GM19395 (cell line): Measurements from ENCODE around the gene C1orf141.
"Not testable (repeated sequence)": the region's sequence is repeated elsewhere in the genome, so short reads cannot be mapped to it uniquely, and the experiment has no call there.

Experiments
- ATAC-seq: cut with Tn5 transposase; IDR thresholded peaks from one replicate; pipeline ENCODE4 v1.9.1; 2021; ENCODE audit warnings: mild to moderate bottlenecking, moderate library complexity; ENCODE audit not compliant: unreplicated experiment

The C1orf141 gene

DNA sequence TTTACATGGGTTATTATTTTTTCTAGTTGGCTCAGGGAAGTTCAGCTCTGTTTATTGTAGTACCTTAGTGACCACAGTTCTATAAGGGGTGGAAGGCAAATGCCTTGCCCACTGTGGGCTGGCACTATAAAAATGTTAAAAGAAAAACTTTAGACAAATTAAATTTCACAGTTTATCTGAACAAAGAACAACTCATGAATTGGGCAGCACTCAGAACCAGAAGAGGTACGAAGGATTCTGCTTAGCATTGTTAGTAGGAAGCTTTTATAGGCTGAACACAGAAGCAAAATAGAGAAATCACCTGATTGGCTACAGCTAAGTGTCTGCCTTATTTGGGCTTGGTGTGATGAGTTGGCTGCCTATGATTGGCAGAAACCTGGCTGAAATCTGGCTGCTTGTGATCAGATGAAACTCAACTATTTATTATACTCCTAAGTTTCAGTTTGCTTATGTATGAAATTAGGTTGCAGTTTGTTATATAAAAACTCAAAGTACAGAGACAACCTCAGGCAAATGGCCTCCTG is 45.0 kb downstream of the C1orf141 start:
- no peak for ATAC-seq

DNA sequence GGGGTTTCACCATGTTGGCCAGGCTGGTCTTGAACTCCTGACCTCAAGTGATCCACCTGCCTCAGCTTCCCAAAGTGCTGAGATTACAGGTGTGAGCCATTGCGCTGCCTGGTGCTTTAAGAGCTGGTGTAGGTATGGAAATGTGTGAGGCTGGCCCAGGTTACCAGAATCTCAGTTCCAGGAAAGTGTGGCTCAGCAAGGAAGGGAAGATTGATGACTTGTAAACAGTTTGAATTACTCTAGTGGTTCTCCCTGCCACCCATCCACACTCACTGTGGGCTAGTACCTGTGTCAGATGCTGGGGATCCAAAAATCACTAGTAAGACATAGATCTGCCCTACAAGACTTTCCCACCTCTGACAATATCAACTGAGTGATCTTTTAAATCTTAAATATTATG is 46.3 kb downstream of the C1orf141 start:
- no peak for ATAC-seq

DNA sequence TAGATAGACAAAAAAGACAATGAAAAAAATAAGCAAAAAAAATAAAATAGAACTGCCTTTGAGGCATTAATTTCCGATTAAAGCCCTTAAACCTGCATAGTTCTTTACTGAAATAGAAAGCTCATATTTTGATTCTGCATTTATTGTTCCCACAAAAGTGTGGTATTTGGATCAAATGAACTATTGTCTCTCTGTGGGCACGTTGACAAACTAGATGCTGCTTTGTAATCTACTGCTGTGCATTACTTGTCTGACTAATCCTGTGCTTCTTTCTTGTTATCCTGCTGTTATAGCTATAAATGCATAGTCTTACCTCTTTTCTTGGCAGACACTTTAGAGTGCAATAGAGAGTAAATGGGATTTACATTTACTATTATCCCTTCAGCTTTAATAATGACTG is 49.4 kb downstream of the C1orf141 start:
- no peak for ATAC-seq

DNA sequence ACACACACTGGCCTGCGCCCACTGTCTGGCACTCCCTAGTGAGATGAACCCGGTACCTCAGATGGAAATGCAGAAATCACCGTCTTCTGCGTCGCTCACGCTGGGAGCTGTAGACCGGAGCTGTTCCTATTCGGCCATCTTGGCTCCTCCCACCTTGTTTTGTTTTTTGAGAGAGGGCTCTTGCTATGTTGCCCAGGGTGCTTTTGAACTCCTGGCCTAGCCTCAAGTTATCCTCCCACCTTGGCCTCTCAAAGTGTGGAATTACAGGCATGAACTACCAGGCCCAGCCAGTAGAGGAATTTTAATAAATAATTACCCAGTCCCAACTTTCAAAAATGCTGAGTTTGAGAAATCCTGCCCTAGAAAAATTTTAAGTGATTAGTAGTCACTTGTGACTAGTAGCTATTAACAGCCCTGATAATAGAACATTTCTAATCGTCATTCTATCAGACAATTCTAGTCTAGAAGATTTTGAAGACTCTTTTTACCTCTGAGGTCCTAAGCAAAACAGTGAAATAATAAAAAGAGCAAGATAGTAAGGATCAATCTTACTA is 49.9 kb downstream of the C1orf141 start:
- ATAC-seq: no peak

DNA sequence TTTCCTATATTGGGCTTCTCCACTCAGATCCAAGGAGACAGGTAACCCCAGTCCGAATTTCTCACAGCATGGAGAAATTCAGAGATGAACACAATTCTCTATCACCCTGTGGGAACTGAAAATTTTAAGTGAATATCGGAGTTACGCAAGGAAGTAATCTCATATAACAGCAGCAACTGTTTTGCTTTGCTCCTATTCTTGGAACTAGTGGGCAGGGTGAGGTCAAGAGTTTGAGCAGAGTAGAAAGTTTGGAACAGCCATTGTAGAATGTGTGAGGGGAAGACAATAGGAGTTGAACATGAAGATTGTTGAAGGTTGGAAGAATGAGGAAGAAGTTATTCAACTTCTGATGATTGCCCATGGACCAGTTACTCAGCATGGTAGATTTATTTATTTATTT is 56.5 kb downstream of the C1orf141 start:
- ATAC-seq: no peak

DNA sequence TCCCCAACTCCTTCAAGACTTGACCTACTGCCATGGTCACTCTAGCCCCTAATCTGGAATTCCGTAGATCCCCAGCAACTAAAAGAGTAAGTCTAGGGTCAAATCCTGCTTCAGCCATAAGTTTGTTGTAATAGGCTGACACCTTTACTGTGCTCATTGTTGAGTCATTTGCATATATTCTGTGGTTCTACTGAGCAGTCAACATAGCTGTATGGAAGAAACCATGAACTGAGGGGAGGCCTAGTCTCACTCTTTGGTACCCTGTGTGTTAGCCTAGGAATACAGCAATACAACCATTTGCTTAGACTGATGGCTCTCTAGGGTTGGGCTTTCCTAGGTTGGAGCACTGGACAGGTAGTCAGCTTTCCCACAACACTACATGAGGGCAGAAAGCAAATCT is 57.2 kb downstream of the C1orf141 start:
- no peak for ATAC-seq

DNA sequence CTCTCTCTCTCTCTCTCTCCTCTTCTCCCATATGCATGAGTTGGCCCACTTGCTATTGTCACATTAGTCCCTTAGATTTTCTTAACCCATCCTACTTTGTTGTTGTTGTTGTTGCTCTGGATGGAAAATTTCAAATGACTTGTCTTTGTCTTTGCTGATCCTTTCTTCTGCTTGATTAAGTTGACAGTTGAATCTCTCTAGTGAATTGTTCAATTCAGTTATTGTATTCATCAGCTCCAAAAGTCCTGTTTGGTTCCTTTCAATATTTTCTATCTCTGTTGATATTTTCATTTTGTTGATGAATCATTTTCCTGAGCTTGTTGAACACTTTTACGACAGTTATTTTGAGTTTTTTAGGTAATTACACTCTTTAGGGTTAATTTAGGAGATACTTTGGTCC is 62.0 kb downstream of the C1orf141 start:
- ATAC-seq: no peak

DNA sequence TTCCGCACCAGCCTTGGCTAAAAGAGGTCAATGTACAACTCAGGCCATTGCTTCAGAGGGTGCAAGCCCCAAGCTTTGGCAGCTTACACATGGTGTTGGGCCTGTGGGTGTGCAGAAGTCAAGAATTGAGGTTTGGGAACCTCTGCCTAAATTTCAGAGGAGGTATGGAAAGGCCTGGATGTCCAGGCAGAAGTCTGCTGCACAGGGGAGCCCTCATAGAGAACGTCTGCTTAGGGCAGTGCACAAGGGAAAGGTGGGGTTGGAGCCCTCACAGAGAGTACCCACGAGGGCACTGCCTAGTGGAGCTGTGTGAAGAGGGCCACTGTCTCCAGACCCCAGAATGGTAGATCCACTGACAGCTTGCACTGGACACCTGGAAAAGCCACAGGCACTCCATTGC is 67.1 kb downstream of the C1orf141 start:
- ATAC-seq: not testable (repeated sequence)

DNA sequence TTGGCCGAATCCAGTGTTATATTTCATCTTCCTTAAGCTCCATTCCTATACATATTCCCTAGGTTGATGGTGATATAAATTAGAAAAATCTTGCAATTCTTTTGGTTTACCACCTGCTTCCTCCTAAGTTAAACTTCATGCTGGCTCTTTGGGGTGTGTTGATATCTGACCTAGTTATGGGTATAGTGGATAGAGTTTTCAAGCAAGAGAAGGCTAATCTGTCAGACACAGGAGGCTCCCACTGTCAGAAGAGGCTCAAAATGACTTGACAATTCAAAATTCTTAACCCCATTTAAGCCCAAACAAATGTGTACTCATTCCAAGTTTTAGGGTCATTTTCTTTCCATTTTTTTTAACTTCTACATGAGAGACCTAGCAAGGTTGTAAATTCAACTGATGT is 72.4 kb downstream of the C1orf141 start:
- ATAC-seq: no peak

DNA sequence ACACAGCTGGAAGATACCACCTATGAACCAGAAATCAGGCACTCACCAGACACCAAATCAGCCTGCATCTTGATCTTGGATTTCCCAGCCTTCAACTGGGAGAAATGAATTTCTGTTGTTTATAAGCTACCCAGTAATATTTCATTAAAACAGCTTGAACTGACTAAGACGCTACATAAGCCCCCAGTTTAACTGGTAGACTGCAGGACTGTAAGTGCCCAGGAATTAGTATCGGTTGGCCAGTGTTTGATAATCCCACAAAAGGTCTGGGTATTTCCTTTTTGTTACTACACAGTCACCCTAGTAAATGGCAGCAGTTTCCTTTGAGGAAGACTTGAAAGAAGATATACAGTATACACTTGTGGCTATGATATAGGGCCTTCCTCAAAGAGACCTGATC is 73.5 kb downstream of the C1orf141 start:
- no peak for ATAC-seq

DNA sequence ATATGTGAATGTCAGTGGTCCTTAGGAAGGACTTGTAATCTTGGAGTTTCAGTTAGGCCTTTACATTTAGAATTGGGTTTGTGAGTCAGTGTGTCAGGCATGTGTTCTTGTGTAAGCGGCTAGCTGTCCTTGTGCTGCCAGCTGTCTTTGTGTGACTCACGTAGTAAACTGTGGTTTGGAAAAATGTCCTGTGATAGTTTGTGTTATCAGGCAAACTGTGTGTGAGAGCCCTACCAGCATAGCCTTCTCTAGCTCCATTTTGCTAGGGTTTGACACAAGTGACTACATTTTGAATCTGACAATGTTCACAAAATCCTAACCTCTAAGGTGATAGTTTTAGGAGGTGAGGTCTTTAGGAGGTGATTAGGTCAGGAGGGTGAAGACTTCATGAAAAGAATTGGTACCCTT is 74.0 kb downstream of the C1orf141 start:
- ATAC-seq: no peak

DNA sequence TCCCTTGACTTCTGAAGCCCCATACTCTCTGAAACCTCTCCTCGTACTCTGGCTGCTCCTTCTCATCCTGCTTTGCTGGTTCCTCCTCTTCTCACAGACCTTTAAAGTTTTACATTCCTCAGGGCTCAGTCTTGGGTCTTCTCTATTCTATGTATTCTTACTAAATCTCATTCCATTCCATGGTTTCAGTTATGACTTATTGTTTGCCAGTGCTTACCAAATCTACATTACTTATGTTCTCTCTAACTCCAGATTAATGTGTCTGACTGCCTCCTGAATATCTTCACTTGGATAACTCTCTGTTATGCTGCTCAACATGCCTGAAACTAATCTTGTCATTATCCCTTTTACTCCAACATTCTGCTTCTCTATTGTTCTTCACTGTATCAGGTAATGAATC is 75.4 kb downstream of the C1orf141 start:
- ATAC-seq: no peak

DNA sequence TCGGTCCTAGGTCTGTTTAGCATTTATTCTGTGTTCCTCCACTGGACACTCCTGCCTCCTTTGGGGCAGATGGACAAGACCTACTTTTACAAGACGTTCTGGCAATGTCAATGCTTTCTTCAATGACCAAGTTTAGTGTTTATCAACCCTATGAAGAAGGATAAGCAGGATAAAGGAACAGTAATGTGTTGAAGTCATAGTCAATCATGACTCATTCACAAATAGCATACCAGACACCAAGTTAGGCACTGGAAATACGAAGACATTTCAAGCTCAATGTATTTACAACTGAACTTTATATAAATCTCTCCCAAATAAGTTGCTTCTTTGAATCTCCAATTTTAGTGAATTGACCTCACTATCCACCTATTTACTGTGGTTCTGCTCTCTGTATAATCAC is 76.0 kb downstream of the C1orf141 start:
- no peak for ATAC-seq

DNA sequence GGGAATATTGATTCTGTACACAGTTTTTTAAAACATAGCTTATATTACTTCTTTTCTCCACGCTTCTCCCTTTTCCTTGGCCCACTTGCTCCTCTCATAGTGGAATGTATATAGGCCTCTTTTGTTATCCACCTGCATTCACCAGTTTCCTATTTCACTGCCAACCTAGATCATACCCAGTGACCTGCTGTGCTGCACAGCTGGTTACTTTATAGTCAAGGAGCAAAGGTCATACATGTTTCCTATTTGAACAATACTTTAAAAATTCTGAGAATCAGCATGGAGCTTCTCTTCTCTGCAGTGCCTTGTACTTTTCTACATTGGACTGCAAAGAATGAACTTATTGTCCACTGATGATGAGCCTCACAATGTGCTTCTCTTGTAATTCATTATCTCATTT is 76.5 kb downstream of the C1orf141 start:
- ATAC-seq: no peak

DNA sequence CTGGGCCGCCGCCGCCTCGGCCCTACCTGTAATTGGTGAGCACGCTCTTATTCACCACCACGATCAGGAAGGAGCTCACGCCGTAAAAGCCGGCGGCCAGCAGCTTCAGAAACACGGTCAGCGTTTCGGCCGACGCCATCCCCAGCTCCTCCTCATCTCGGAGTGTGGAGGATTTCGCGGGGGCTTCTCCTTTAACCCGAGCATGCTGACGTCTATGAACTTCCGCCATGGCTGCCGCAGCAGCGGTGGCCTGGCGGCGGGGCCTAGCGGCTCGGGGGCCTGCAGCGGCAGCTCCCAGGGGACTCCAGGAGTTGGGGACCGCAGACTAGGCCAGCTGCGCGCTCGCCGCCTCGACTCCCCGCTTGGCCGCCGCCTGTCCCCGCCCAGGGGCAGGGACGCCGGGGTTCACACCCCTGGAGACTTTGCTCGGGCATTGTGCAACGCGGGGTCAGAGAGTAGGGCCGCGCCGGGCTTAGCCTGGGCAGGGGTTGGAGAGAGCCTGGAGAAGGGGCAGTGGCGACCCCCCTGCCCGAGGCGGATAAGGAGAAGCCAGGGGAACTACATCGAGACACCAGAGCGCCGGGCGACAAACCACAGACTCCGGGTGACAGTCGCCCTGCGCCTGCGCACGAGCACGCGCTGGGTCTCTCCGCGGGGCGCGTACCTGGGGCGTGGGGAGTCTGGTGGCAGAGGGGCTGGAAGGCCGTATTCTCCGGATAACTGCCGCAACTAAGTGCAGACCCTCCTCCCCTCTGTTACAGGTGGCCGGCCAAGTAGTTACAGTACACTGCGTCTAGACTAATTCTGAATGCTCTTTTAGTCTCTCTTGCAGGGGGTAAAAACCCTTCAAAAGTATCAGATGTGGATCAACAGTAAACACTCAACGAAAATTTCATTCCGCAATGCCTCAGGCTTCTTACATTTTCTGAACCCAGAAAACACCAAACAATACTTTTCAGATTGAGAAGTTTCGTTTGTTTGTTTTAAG is 80.7 kb downstream of the C1orf141 start, which contains the start of gene SLC35D1:
Gene SLC35D1, minus strand, starts transcription at position 364 of the 988 bp plus-strand sequence. Its CDS starts 135 bp downstream, at position 229.
- ATAC-seq: peak; percentile 80

DNA sequence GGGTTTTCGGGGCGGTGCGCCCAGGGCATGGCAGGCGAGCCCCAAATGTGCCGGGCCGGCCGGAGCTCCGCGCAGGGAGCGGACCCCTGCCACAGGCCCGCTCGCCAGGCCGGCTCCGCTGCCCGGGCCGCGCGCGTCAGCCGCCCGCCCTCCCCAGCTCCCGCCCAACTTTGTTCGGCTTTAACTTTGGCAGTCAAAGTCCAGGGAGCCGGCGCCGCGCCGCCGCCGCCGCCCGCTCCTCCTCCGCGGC is 81.3 kb downstream of the C1orf141 start:
- ATAC-seq: peak; percentile 48

DNA sequence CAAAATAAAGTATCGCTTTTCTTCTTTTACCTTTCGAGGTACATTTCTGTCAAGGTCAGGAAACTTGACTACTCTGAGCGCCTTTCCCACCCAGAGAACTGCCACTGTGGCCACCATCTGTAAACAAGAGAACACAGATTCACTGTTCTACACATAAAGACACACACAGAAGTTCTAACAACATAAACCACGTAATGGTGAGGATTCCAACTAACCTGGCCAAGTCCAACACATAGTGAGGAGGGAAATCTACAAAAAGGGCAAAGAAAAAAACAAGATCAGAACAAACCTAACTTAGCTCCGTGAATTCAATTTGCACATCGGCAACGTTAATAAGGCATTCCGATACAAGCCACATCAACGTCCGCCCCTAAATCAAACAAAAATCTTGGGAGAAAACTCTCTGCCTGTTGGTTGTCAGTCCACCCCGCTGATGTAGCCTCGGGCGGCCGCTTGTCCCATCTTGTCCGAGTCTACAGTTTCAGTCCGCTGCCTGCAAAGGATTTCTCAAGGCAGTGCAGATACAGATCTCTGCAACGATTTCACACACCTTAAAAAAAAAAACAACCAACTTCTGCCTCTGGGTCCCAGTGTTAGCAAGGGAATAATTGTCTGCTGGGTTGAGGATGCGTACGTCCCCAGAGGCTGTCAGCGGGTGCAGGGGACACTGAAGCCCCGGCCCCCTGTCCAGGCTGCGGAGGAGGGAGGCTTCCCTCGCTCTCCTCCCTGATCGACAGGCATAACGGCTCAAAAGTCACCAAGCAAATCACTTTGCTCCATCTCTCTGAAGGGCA is 81.8 kb downstream of the C1orf141 start:
- ATAC-seq: peak; percentile 40

DNA sequence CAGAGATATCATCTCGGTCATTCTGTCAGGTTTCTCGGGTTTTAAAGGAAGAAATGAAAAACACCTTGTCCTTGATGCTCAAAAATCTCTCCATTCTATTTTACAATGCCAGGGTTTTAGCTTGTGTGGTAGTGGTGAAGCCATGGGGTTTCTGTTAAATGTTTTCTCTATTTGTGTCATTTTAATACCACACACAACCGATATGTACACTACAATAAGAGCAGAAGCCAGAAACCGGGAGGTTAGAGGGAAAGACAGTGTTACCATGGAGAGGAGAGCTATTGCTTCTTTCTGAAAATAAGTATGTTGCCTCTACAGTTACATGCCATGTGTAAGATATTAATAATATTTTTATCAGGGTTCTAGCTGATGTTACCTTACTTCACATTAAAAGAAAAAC is 83.6 kb downstream of the C1orf141 start:
- ATAC-seq: no peak

DNA sequence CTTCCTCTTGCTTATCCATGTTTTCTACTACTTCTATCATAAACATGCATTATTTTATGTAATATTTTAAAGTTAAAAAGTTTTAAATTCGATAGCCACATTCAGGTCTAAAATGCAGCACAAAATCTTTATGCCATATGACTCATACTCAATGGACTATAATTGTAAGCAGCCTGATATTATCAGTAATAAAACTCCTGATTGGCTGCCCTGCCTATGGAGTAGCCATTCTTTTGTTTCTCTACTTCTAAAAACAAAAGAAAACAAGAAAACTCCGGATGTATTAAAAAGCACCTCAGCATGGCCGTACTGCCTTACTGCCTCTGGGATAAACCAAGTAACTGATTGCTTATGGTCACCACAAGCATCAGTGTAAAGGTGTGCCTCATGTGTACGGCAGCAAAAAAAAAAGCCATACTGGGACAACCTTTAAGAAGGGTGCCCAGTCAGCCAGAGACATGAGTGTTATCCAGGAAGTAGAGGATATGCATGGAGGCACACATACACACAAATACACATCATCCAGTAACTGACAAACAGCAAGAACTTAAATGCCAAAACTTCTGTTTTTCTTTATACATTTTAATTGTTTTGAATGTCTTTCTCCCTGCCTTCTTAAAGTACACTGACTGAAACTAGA is 90.0 kb downstream of the C1orf141 start:
- ATAC-seq: no peak

DNA sequence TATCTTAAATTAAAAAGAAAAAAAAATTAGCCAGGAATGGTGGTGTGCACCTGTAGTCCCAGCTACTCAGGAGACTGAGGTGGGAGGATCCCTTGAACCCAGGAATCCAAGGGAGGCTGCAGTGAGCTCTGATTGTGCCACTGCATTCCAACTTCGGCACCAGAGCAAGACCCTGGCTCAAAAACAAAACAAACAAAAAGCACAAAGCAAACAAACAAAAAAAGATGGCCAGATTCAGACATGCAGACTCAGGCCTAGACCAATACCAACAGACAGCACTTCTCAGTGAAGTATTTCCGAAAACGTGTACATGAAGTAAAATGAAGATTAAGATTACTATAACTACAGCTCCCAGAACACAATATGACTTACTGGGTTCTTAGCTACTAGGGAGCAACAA is 91.4 kb downstream of the C1orf141 start:
- no peak for ATAC-seq
